ENCODE measurements around the gene FCN2. TPM values are rescaled to one million over a fixed set of nuclear protein-coding genes. Genes with fewer than 3 reads are reported as not detected.

The FCN2 gene
- total RNA-seq, 1 experiment from 2014 or later, result not detected

GRCh38 chr9:134888603-134889190, 8.1 kb downstream of the FCN2 start:
- no peaks in the 10 kb centered on the region for H3K9me3 ChIP-seq (ENCODE audit: control insufficient read depth in 1 of 2, insufficient read depth in 1 of 2, low read depth in 1 of 2, low read length in 2 of 2)
- no TSS peak for BruUV-seq (replicated peaks)
- RAD21 ChIA-PET (ENCODE audit: low non-redundant PET in 1 of 2, low total read pairs in 2 of 2, uncharacterized antibody in 2 of 2, unreplicated experiment in 2 of 2), result no interaction called here
- POLR2A ChIA-PET, result no interaction called here
- H3K79me2 ChIP-seq (ENCODE audit: insufficient read depth, low read length), result no peaks in the 10 kb centered on the region
- CTCF ChIA-PET, result no interaction called here
- no peak for TF ChIP-seq ZNF274 (IDR thresholded peaks at IDR 0.05; ENCODE audit: low read depth, low read length)
- TF ChIP-seq MAX (IDR thresholded peaks at IDR 0.05), result no peak
- no peak for TF ChIP-seq YY1 (IDR thresholded peaks at IDR 0.05; ENCODE audit: extremely low read depth, insufficient replicate concordance, low read depth, low read length)
- TF ChIP-seq TCF7L2 (IDR thresholded peaks at IDR 0.05; ENCODE audit: borderline replicate concordance, extremely low read depth, insufficient read depth, insufficient read length), result no peak
- no peak for TF ChIP-seq ZFX (IDR thresholded peaks at IDR 0.05)
- TF ChIP-seq ATF3 (IDR thresholded peaks at IDR 0.05), result no peak
- no peak for TF ChIP-seq POLR2A (IDR thresholded peaks at IDR 0.05; ENCODE audit: borderline replicate concordance, extremely low read depth, insufficient read depth, insufficient read length)
- no peak for TF ChIP-seq CBX3 (IDR thresholded peaks at IDR 0.05; ENCODE audit: low read depth)
- TF ChIP-seq EGR1 (IDR thresholded peaks at IDR 0.05; ENCODE audit: low read depth), result no peak
- TF ChIP-seq EZH2phosphoT487 (IDR thresholded peaks at IDR 0.05; ENCODE audit: borderline replicate concordance), result no peak
- no peak for TF ChIP-seq POLR2AphosphoS5 (IDR thresholded peaks at IDR 0.05; ENCODE audit: low read depth, low read length)
- no peak for TF ChIP-seq EZH2 (IDR thresholded peaks at IDR 0.05)
- no peak for TF ChIP-seq FOSL1 (IDR thresholded peaks at IDR 0.05; ENCODE audit: low read depth)
- no peak overlapping the region for H3K27ac ChIP-seq (ENCODE audit: low read depth, low read length)
- DNase-seq (ENCODE audit: low read depth, low spot score), result no peak
- H3K9ac ChIP-seq (ENCODE audit: low read length), result no peak overlapping the region
- H4K20me1 ChIP-seq (ENCODE audit: insufficient read depth), result no peaks in the 10 kb centered on the region
- no peak overlapping the region for H2AFZ ChIP-seq (ENCODE audit: low read depth, low read length, poor library complexity, severe bottlenecking)
- H3K4me3 ChIP-seq (replicated peaks in 1 of 2; ENCODE audit: low read depth in 1 of 2, low read length in 2 of 2), result no peak overlapping the region
- H3K9me2 ChIP-seq (ENCODE audit: insufficient read depth), result no peaks in the 10 kb centered on the region
- H3K36me3 ChIP-seq (ENCODE audit: control insufficient read depth in 1 of 2, insufficient read depth in 2 of 2, low read length in 2 of 2), result no peaks in the 10 kb centered on the region
- intact Hi-C loops (cut with micrococcal nuclease), result no loop called here
- H3K4me2 ChIP-seq (ENCODE audit: low read length), result no peak overlapping the region
- ATAC-seq, result no peak
- H3K27me3 ChIP-seq (ENCODE audit: insufficient read depth, low read length), result no peaks in the 10 kb centered on the region
- H3K4me1 ChIP-seq (ENCODE audit: control insufficient read depth in 1 of 2, insufficient read depth in 2 of 2, low read length in 2 of 2), result no peaks in the 10 kb centered on the region
